SU-DHL-6 (cell line): Measurements from ENCODE around the gene RASSF4.

Experiments
- H2AFZ ChIP-seq: fragments of 200-600 bp; sonication (generic); 2 replicates; pipeline ENCODE4 v1.6.1; 2014; ENCODE audit warnings: low read depth, mild to moderate bottlenecking, moderate library complexity, mixed read lengths, antibody characterized with exemption, low read length; ENCODE audit not compliant: severe bottlenecking
- H3F3A ChIP-seq: fragments of 200-600 bp; shearing (Covaris generic); 2 replicates; pipeline ENCODE4 v1.6.0; 2016; ENCODE audit warnings: antibody characterized with exemption, mild to moderate bottlenecking; ENCODE audit not compliant: insufficient read depth
- H3K27ac ChIP-seq: fragments of 200-600 bp; sonication (generic); 2 replicates; pipeline ENCODE4 v1.5.1; 2016; ENCODE audit warnings: low read depth, mild to moderate bottlenecking, low read length, moderate library complexity, mixed read lengths
- H3K27me3 ChIP-seq: fragments of 200-600 bp; sonication (generic), shearing (Covaris generic); 2 replicates; pipeline ENCODE4 v1.6.0; 2014; ENCODE audit warnings: mild to moderate bottlenecking, low read length
- H3K36me3 ChIP-seq: fragments of 200-600 bp; sonication (generic); 2 replicates; pipeline ENCODE4 v1.6.1; 2014; ENCODE audit warnings: mild to moderate bottlenecking, low read length, mixed read lengths
- H3K4me2 ChIP-seq: fragments of 300-600, 200-600 bp; shearing (Covaris generic), sonication (generic); 2 replicates; pipeline ENCODE4 v1.6.0; 2014; ENCODE audit warnings: low read length, low read depth, mild to moderate bottlenecking; ENCODE audit not compliant: poor library complexity, severe bottlenecking
- H3K4me3 ChIP-seq: fragments of 200-600 bp; sonication (generic); 2 replicates; pipeline ENCODE4 v1.5.1; 2014; ENCODE audit warnings: antibody characterized with exemption, low read length, mild to moderate bottlenecking, mixed read lengths; ENCODE audit not compliant: insufficient read depth, poor library complexity, severe bottlenecking
- H3K79me2 ChIP-seq: fragments of 200-600 bp; sonication (generic); 2 replicates; pipeline ENCODE4 v1.6.1; 2014; ENCODE audit warnings: mild to moderate bottlenecking, low read length, moderate library complexity; ENCODE audit not compliant: insufficient read depth
- H3K9ac ChIP-seq: fragments of 200-600 bp; sonication (generic); 2 replicates; pipeline ENCODE4 v1.7.0; 2014; ENCODE audit warnings: mild to moderate bottlenecking, low read length
- H3K9me2 ChIP-seq: fragments of 200-600 bp; sonication (generic); replicated peaks from 2 replicates; pipeline ENCODE4 v1.6.1; 2014; ENCODE audit warnings: low read length; ENCODE audit not compliant: insufficient read depth
- H3K9me3 ChIP-seq: fragments of 200-600 bp; sonication (generic); 2 replicates; pipeline ENCODE4 v1.6.1; 2014; ENCODE audit warnings: low read length, mixed read lengths; ENCODE audit not compliant: insufficient read depth
- H4K20me1 ChIP-seq: fragments of 200-600 bp; sonication (generic); 2 replicates; pipeline ENCODE4 v1.6.1; 2014; ENCODE audit warnings: low read depth, mild to moderate bottlenecking, antibody characterized with exemption, low read length, moderate library complexity, mixed read lengths
- CTCF ChIP-seq: fragments of 200-600 bp; sonication (generic); IDR thresholded peaks from one replicate; pipeline ENCODE4 v1.5.1; 2017; ENCODE audit warnings: antibody characterized with exemption, mild to moderate bottlenecking, low read length, moderate library complexity; ENCODE audit not compliant: insufficient read depth, poor library complexity, severe bottlenecking
- EZH2phosphoT487 ChIP-seq: fragments of 200-600 bp; sonication (generic), shearing (Covaris generic); conservative IDR thresholded peaks from 2 replicates; pipeline ENCODE4 v1.6.1; 2018; ENCODE audit warnings: mild to moderate bottlenecking, antibody characterized with exemption, low read length, moderate library complexity, mixed read lengths

Gene RASSF4

DNA sequence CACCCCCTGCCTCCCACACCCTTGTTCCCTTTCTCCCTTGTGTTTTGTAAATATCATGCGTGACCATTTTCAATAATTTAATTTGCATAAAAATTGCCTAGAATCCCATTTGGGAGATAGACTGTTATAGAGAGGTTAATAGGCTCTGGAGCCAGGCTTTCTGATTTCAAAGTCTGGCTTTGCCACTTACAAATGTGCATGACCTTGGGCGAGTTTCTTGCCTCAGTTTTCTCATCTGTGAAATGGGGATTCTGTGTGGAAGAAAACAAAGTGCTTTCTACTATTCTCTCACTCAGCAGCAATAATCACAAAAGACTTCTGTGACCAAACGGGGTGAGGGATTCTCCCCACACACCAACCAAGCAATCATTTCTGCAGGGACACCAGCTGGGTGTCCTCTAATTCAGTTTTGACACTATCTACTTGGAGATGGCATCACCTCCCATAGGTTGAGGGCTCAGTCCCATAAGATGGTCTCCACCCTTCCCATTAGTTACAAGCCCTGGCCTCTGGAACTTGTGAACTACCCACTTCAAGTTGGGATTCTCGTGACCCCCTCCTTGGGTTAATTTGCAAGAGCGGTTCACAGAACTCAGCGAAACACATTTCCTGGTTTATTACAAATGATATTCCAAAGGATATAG lies 37.6 kb downstream of the RASSF4 start:
- Histone ChIP-seq H3K9ac (no peak overlapping the region), H3K36me3 (no peaks in the 10 kb centered on the region)

DNA sequence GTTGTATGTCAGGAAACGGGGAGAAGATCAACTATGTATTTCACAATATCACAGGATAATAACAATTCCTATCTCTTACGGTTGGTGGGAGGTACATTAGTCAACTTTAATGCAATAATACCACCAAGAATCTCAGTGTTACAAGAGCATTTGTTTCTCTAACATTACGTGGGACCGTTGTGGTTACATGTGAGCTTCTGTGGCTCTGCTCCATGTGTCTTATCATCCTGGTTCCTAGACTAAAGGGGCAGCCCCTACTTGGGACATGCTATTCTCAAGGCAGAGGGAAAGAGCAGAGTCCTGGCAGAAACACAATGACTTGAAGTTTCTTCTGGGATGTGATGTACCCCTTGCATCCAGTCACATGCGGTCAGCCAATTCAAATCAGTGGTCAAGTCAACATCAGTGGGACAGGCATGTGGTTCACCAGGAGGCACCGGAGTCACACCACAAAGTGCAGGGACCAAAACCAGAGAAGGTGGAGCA lies 38.6 kb downstream of the RASSF4 start:
- Histone ChIP-seq H3K9ac (no peak overlapping the region), H4K20me1 (peaks cover 12% of the 10 kb centered on the region), H3K9me3 (no peaks in the 10 kb centered on the region), H3K36me3 (0 out of 2 replicates have a peak, but pooled peaks cover under 1% of the 10 kb centered on the region), H2AFZ (no peak overlapping the region), H3K4me2 (no peak overlapping the region), H3F3A (0 out of 2 replicates have a peak, but pooled peaks cover 3% of the 10 kb centered on the region), H3K9me2 (no peaks in the 10 kb centered on the region), H3K79me2 (peaks cover 20% of the 10 kb centered on the region), H3K27ac (no peak overlapping the region), H3K4me3 (no peak overlapping the region), H3K27me3 (no peaks in the 10 kb centered on the region)
- no peak for TF ChIP-seq CTCF
- no peak for TF ChIP-seq EZH2phosphoT487

More for the DNA sequence above, 37.6 kb downstream of the RASSF4 start:
- peaks cover 6% of the 10 kb centered on the region for H4K20me1 ChIP-seq
- no peaks in the 10 kb centered on the region for H3K27me3 ChIP-seq
- TF ChIP-seq EZH2phosphoT487, result no peak
- TF ChIP-seq CTCF, result no peak
- no peaks in the 10 kb centered on the region for H3K9me2 ChIP-seq
- no peaks in the 10 kb centered on the region for H3K9me3 ChIP-seq
- H3K4me3 ChIP-seq, result no peak overlapping the region
- no peak overlapping the region for H3K4me2 ChIP-seq
- no peak overlapping the region for H3K27ac ChIP-seq
- H3F3A ChIP-seq, result 0 out of 2 replicates have a peak, but pooled peaks cover under 1% of the 10 kb centered on the region
- peaks cover 12% of the 10 kb centered on the region for H3K79me2 ChIP-seq
- no peak overlapping the region for H2AFZ ChIP-seq

DNA sequence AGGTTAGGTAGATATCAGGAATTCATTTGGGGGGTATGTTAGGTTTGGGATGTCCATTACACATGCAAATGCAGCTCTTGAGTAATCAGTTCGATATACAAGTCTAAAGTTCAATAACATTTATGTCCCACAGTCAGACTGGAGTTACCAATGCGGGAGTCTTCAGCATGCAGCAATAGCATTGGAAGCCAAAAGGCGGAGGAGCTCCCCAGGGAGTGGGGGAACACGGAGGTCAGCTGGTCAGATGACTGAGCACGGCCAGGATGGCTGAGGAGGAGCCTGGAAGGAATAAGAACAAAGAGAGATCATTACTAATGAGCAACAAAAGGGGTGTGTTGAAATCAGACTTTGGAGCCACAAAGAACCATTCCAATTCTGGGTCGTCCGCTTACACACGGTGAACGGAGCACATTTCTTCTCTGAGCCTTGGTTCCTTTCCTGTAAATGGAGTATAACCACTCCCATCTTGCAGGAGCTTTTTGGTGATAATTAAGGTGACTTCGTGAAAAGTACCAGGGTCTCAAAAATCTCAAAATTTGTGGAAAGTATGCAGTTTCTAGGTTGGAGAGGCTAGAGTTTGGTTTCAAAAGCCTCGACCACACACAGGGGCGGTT lies 40.6 kb downstream of the RASSF4 start:
- peak overlapping the region; percentile 71 for H3K4me3 ChIP-seq
- peaks cover 22% of the 10 kb centered on the region for H3K79me2 ChIP-seq
- peak overlapping the region; percentile 60 for H3K9ac ChIP-seq
- H3K27me3 ChIP-seq, result no peaks in the 10 kb centered on the region
- H3K9me2 ChIP-seq, result no peaks in the 10 kb centered on the region
- H2AFZ ChIP-seq, result peak overlapping the region; percentile 94
- H3K4me2 ChIP-seq, result peak overlapping the region; percentile 69
- H3K9me3 ChIP-seq, result no peaks in the 10 kb centered on the region
- H4K20me1 ChIP-seq, result peaks cover 19% of the 10 kb centered on the region
- 0 out of 2 replicates have a peak, but pooled peaks cover 3% of the 10 kb centered on the region for H3F3A ChIP-seq
- H3K27ac ChIP-seq, result 0 out of 2 replicates have a peak overlapping the region, but pooled peaks have one; percentile 48
- H3K36me3 ChIP-seq, result peaks cover 17% of the 10 kb centered on the region; the same call in 1 of the 2 replicates
- TF ChIP-seq EZH2phosphoT487 (no peak), CTCF (no peak)
